MCF 10A (cell line): ENCODE measurements around the gene CRAMP1. TPM values are rescaled to one million over a fixed set of nuclear protein-coding genes. Genes with fewer than 3 reads are reported as not detected.

ENCODE experiments used
- Bru-seq: library from RNA; stranded (reverse); fragments of 400-500 nt; gene quantifications from one replicate; lab custom pipeline; 2021; lab: Mats Ljungman, UMichigan
- BruChase-seq, 2 experiments: library from RNA; stranded (reverse); fragments of 400-500 nt; gene quantifications; one replicate each; lab custom pipeline; 2021; lab: Mats Ljungman, UMichigan
- BruUV-seq: library from RNA; stranded (reverse); fragments of 400-500 nt; replicated peaks from 2 replicates; lab custom pipeline; 2021; lab: Mats Ljungman, UMichigan
- CTCF ChIA-PET: fragments of 300-600 bp; sonication (Branson Sonifier 250); formaldehyde crosslinking; extraction: SDS; loops from one replicate; lab custom pipeline; 2021; ENCODE audit warnings: antibody characterized with exemption, inconsistent platforms; lab: Yijun Ruan, JAX
- POLR2A ChIA-PET: fragments of 300-600, 350-650 bp; sonication (Branson Sonifier 250); formaldehyde crosslinking; extraction: SDS; loops from one replicate; lab custom pipeline; 2020; ENCODE audit warnings: antibody characterized with exemption, inconsistent platforms; lab: Yijun Ruan, JAX
- DNase-seq: peaks from one replicate; pipeline ENCODE4 v3.0.0-alpha.2; 2018; ENCODE audit not compliant: unreplicated experiment
- H3K27ac Mint-ChIP-seq: one replicate; pipeline ENCODE4 v1.8.0; 2022; ENCODE audit warnings: mild to moderate bottlenecking, low read depth, mixed read lengths; ENCODE audit not compliant: unreplicated experiment
- H3K27me3 Mint-ChIP-seq: one replicate; pipeline ENCODE4 v1.8.0; 2022; ENCODE audit warnings: mixed read lengths; ENCODE audit not compliant: insufficient read depth, unreplicated experiment
- H3K36me3 Mint-ChIP-seq: one replicate; pipeline ENCODE4 v1.8.0; 2022; ENCODE audit warnings: mild to moderate bottlenecking, moderate library complexity, mixed read lengths; ENCODE audit not compliant: insufficient read depth, unreplicated experiment
- H3K4me1 Mint-ChIP-seq: one replicate; pipeline ENCODE4 v1.8.0; 2022; ENCODE audit warnings: mixed read lengths; ENCODE audit not compliant: insufficient read depth, unreplicated experiment
- H3K4me3 Mint-ChIP-seq: one replicate; pipeline ENCODE4 v1.8.0; 2022; ENCODE audit warnings: mild to moderate bottlenecking, moderate library complexity, mixed read lengths; ENCODE audit not compliant: unreplicated experiment
- H3K9me3 Mint-ChIP-seq: one replicate; pipeline ENCODE4 v1.8.0; 2022; ENCODE audit warnings: mixed read lengths; ENCODE audit not compliant: unreplicated experiment
- CTCF ChIP-seq: fragments of 200-600 bp; IDR thresholded peaks from one replicate; pipeline ENCODE4 v1.8.0; 2022; ENCODE audit warnings: antibody characterized with exemption, mild to moderate bottlenecking; ENCODE audit not compliant: unreplicated experiment
- intact Hi-C: fragments of 100-400 bp; cut with micrococcal nuclease; formaldehyde crosslinking; loops from 2 replicates; pipeline ENCODE4 v1.14.1; 2022
- long read RNA-seq: library from polyadenylated mRNA; stranded (forward); transcript quantifications from one replicate; pipeline ENCODE4 v2.0.0, GENCODE V29; 2022
- total RNA-seq: library from RNA; stranded (reverse); gene quantifications from 2 replicates; pipeline ENCODE4 v1.2.3, GENCODE V29; 2022

CRAMP1 gene
- total RNA-seq (21.8 and 26.3 TPM in 2 replicates), Bru-seq, nascent RNA (percentile 66 among the genes with signal in this experiment), BruChase-seq, experiment 1, labeled RNA remaining after a 6-hour chase (percentile 79 among the genes with signal in this experiment), BruChase-seq, experiment 2, labeled RNA remaining after a 2-hour chase (percentile 79 among the genes with signal in this experiment)
- long read RNA-seq, partial matches to known transcripts, result 7 of 14 reads
- long read RNA-seq, other reads (novel, unspliced or antisense), result 6 of 14 reads

GRCh38 chr16:1612320-1613111, at the start of gene CRAMP1:
Gene CRAMP1, plus strand, starts transcription at chr16:1612360. Its CDS starts 2,280 bp downstream, at chr16:1614640.
- Mint-ChIP-seq H3K4me1 (peaks cover 16% of the 10 kb centered on the region), H3K9me3 (no peaks in the 10 kb centered on the region), H3K36me3 (peaks cover 38% of the 10 kb centered on the region), H3K4me3 (peak within 1 kb of the TSS; percentile 85), H3K27ac (peak within 1 kb of the TSS; percentile 97), H3K27me3 (no peaks in the 10 kb centered on the region)
- peak; percentile 22 for DNase-seq
- intact Hi-C loops, result loop anchor here (5.0 kb wide), 2 partner anchors 65 to 95 kb away; partner anchors contain the start of genes JPT2 and MAPK8IP3
- ChIA-PET CTCF (interaction anchor here (0.9 kb wide), 1 partner anchor 95 kb away, joined by 3 read pairs; no protein-coding TSS in a partner anchor), POLR2A (interaction anchor here (0.6 to 3.6 kb wide), 17 partner anchors 20 to 340 kb away, joined by 3 to 36 read pairs (median 4); partner anchors contain the start of genes EME2, FAHD1, HAGH and JPT2)
- TF ChIP-seq CTCF, result no peak
- BruUV-seq, result no TSS peak

- Mint-ChIP-seq H3K27ac (no peak overlapping the region), H3K27me3 (no peaks in the 10 kb centered on the region), H3K9me3 (no peaks in the 10 kb centered on the region), H3K4me3 (no peak overlapping the region), H3K36me3 (peaks cover 25% of the 10 kb centered on the region), H3K4me1 (no peaks in the 10 kb centered on the region)
- ChIA-PET POLR2A (no interaction called here), CTCF (no interaction called here)
- intact Hi-C loops, result no loop called here
- no TSS peak for BruUV-seq
- DNase-seq, result no peak
- no peak for TF ChIP-seq CTCF
Measured at GRCh38 chr16:1563786-1564185, 48.4 kb upstream of the CRAMP1 start.

GRCh38 chr16:1564325-1564724, 47.8 kb upstream of the CRAMP1 start:
- no TSS peak for BruUV-seq
- no peak for DNase-seq
- H3K36me3 Mint-ChIP-seq, result peaks cover 21% of the 10 kb centered on the region
- H3K9me3 Mint-ChIP-seq, result no peaks in the 10 kb centered on the region
- ChIA-PET CTCF (no interaction called here), POLR2A (no interaction called here)
- no peak overlapping the region for H3K27ac Mint-ChIP-seq
- no peaks in the 10 kb centered on the region for H3K27me3 Mint-ChIP-seq
- no peak for TF ChIP-seq CTCF
- H3K4me3 Mint-ChIP-seq, result no peak overlapping the region
- intact Hi-C loops, result no loop called here
- H3K4me1 Mint-ChIP-seq, result no peaks in the 10 kb centered on the region
